ENCODE results near the gene NFATC4.

NFATC4 gene

DNA sequence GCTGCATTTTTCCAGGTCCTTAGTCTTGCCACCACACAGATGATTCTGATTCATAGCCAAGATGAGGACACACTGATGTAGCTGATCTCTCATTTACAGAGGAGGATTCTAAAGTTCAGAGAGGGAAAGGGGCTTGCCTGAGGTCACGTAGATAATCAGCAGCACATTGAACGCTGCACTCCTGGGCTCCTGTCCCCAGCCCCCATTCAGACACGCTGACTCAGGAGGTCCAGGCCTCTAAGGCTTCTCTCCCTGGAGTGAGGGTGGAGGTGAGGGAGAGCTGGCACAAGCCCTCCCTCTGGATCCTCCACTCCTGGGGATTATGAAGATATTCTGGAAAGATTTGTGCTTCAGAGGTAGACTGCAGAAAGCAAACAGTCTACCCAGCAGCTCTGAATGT is 10.3 kb downstream of the NFATC4 start:
- TF ChIP-seq, protein P1, sequence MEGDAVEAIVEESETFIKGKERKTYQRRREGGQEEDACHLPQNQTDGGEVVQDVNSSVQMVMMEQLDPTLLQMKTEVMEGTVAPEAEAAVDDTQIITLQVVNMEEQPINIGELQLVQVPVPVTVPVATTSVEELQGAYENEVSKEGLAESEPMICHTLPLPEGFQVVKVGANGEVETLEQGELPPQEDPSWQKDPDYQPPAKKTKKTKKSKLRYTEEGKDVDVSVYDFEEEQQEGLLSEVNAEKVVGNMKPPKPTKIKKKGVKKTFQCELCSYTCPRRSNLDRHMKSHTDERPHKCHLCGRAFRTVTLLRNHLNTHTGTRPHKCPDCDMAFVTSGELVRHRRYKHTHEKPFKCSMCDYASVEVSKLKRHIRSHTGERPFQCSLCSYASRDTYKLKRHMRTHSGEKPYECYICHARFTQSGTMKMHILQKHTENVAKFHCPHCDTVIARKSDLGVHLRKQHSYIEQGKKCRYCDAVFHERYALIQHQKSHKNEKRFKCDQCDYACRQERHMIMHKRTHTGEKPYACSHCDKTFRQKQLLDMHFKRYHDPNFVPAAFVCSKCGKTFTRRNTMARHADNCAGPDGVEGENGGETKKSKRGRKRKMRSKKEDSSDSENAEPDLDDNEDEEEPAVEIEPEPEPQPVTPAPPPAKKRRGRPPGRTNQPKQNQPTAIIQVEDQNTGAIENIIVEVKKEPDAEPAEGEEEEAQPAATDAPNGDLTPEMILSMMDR (conservative IDR thresholded peaks at IDR 0.05), result no peak
- H3K27ac ChIP-seq, result no peak overlapping the region

GRCh38 chr14:24378981-24379906 is 11.3 kb downstream of the NFATC4 start:
- no peak overlapping the region for H3K27ac ChIP-seq
- TF ChIP-seq, protein P1 (conservative IDR thresholded peaks at IDR 0.05), result no peak

DNA sequence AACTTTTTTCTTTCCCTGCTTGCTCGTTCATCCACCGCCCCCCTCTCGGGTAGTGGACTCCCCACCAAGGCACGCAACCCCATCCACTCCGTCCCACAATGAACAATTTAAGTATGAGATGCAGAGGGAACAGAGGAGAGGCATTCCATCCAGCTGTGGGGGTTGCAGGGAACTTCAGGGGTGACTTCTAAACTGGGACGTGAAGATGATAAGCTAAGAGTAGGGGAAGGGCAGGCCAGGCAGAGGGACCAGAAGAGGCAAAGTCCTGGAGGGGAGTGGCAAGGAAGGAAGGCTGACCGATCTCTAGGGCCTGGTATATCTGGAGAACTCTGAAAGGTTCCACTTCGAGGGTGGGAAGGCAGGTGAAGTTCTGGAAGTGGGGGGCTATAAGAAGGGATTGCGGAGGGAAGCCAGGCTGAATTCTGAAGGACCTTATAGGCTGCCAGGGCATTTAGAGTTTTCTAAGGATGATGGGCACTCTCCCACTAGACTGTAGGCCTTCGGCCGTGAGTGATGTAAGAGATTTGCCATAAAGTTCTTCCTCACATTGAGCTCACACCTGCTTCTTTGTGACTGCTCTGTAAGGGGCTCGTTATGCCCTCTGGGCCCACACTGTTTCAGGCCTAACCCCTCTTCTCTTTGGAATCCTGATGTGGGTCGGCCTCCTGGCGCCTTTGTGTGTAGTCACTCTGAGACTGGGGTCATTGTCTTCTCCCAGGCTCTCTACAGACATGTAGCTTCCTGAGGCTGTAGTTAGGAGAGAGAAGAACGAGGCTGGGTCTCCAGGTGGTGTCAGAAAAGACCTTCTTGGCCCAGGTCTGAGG is 12.1 kb downstream of the NFATC4 start:
- TF ChIP-seq, protein P1 (conservative IDR thresholded peaks at IDR 0.05), result no peak
- no peak overlapping the region for H3K27ac ChIP-seq

- H3K27ac ChIP-seq, result no peak overlapping the region
- TF ChIP-seq, protein P1 (conservative IDR thresholded peaks at IDR 0.05), result no peak
Observed at GRCh38 chr14:24381363-24382063, 13.5 kb downstream of the NFATC4 start.

GRCh38 chr14:24382064-24382371 is 14.0 kb downstream of the NFATC4 start:
- TF ChIP-seq, protein P1 (conservative IDR thresholded peaks at IDR 0.05), result no peak
- H3K27ac ChIP-seq, result no peak overlapping the region

DNA sequence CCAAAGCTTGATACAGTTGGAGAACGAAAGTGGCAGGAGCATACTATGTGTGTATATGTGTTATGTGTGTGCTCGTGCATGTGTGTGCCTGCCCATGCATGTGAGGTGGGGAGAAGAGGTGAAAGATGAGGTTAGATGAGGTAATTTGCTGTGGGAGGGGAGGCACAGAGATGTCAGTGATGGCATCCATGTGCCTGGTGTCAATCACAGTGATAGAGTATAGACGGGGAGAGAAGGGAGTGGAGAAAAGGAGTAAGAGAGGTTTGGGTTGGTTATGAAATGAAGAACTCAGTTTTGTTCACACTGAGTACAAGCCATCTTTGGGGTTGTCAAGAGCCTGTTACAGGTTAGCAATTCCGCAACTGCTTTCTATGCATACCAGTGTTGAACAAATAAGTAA is 16.2 kb downstream of the NFATC4 start:
- H3K27ac ChIP-seq, result no peak overlapping the region
- TF ChIP-seq, protein P1 (conservative IDR thresholded peaks at IDR 0.05), result no peak

DNA sequence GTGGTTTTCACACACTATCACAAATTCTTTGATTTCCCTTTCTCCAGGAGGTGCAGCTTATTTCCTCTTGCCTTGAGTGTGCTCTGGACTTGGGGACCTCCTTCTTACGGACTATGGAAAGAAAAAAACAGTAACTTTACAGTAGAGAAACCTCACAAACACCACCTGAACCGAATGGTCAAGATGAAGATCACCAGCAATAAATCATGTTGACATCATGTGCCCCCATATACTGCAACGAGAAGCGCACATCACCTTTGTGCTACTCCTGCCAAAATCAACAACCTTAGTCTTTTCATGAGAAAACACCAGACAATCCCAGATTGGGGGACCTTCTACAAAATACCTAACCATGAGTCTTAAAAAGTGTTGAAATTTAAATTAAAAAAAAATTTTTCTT is 17.5 kb downstream of the NFATC4 start:
- TF ChIP-seq, protein P1 (conservative IDR thresholded peaks at IDR 0.05), result no peak
- no peak overlapping the region for H3K27ac ChIP-seq
